Mesodermal cell (in vitro differentiated cells): ENCODE results near the gene HOXB4.
"Not testable (repeated sequence)": the region's sequence is repeated elsewhere in the genome, so short reads cannot be mapped to it uniquely, and the experiment has no call there.

Experiments used
- H3K27ac ChIP-seq: 2 replicates; pipeline ENCODE4 v1.7.0; 2013; ENCODE audit warnings: mild to moderate bottlenecking, low read depth, low read length, moderate library complexity; ENCODE audit not compliant: severe bottlenecking
- H3K36me3 ChIP-seq: 2 replicates; pipeline ENCODE4 v1.7.1; 2013; ENCODE audit warnings: mild to moderate bottlenecking, low read length, moderate library complexity; ENCODE audit not compliant: control insufficient read depth, insufficient read depth
- H3K4me1 ChIP-seq: one replicate; pipeline ENCODE4 v1.7.1; 2013; ENCODE audit warnings: mild to moderate bottlenecking, low read length; ENCODE audit not compliant: insufficient read depth, control insufficient read depth, poor library complexity, severe bottlenecking
- H3K4me3 ChIP-seq: 2 replicates; pipeline ENCODE4 v1.7.0; 2013; ENCODE audit warnings: low read length, control low read depth, mild to moderate bottlenecking; ENCODE audit not compliant: insufficient read depth, poor library complexity, severe bottlenecking; ENCODE audit errors: extremely low read depth
- H3K9me3 ChIP-seq: 2 replicates; pipeline ENCODE4 v1.7.1; 2013; ENCODE audit warnings: mild to moderate bottlenecking, low read length, moderate library complexity; ENCODE audit not compliant: control insufficient read depth
- WGBS, 2 experiments: methylation state at CpG; one replicate each; pipeline ENCODE4 v1.1.5; 2013; ENCODE audit warnings: missing lambda C conversion rate in 2 of 2; ENCODE audit not compliant: insufficient coverage in 2 of 2; 5-methylcytosine and 5-hydroxymethylcytosine counted together

HOXB4 gene

DNA sequence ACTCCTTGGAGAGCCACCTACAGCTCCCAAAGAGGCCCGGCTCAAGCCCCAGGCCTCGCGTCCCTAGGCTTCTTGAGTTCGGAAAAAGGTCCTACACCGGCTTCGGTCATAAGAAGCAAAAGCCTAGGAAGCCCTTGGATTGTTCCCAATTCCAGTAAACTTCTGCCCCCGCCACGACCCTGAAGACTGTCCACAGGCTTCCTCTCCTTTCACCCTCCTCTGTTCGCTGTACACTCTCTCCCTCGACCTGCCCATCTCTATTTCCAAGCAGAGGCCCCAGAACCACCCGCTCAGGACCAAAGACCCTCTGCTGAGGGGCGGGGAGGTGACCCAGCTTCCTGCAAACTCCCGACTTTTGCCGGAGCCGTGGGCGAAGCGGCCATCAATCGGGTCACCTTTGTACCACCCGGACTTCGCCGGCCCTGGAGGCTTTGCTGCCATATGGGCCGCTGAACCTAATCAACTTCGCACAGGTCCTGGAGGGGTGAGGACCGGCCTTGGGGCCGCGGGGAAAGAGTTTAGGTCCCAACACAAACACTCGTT, 36.0 kb downstream of the HOXB4 start:
- H3K36me3 ChIP-seq, result peaks cover 10% of the 10 kb centered on the region
- peak overlapping the region; percentile 83 for H3K27ac ChIP-seq
- 36 to 37% methylated on average over 19 to 22 of the region's 27 CpGs for WGBS, 2 experiments
- H3K4me3 ChIP-seq, result peak overlapping the region; percentile 57
- peaks cover 28% of the 10 kb centered on the region for H3K4me1 ChIP-seq
- no peaks in the 10 kb centered on the region for H3K9me3 ChIP-seq

- H3K36me3 ChIP-seq, result peaks cover 10% of the 10 kb centered on the region
- H3K4me1 ChIP-seq, result peaks cover 23% of the 10 kb centered on the region
- peak overlapping the region; percentile 57 for H3K4me3 ChIP-seq
- H3K9me3 ChIP-seq, result no peaks in the 10 kb centered on the region
- peak overlapping the region; percentile 83 for H3K27ac ChIP-seq
- WGBS, 2 experiments, result 53 to 58% methylated on average over 22 to 26 of the region's 36 CpGs
Measured at GRCh38 chr17:48541577-48542113, 36.5 kb downstream of the HOXB4 start.

GRCh38 chr17:48541036-48541576, 37.0 kb downstream of the HOXB4 start:
- Histone ChIP-seq H3K4me1 (peaks cover 17% of the 10 kb centered on the region), H3K4me3 (peak overlapping the region; percentile 57), H3K36me3 (peaks cover 10% of the 10 kb centered on the region), H3K9me3 (no peaks in the 10 kb centered on the region), H3K27ac (peak overlapping the region; percentile 83)
- WGBS, 2 experiments, result 68 to 83% methylated on average over 6 to 9 of the region's 12 CpGs

DNA sequence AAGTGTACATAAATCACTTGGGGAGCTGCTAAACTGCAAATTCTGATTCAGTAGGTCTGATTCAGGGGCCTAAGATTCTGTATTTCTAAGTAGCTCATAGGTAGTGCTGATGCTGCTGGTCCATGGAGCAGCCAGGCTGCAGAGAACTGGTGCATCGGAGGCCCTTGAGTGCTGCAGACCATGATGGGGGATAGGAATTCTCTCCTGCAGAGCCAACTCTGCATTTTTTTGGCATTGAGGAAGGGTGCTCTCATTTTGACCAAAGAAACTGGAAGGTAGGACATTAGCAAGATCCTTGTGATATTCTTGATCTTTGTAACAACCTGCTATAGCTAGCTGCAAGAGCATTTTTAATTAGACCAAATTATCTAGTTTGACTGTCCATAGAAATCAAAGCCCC, 37.9 kb downstream of the HOXB4 start:
- Histone ChIP-seq H3K36me3 (peaks cover 10% of the 10 kb centered on the region), H3K4me1 (peaks cover 8% of the 10 kb centered on the region), H3K4me3 (no peak overlapping the region), H3K9me3 (no peaks in the 10 kb centered on the region), H3K27ac (peak overlapping the region; percentile 23)
- WGBS, 2 experiments, result 67 to 100% methylated on average over 1 of the region's 1 CpG

DNA sequence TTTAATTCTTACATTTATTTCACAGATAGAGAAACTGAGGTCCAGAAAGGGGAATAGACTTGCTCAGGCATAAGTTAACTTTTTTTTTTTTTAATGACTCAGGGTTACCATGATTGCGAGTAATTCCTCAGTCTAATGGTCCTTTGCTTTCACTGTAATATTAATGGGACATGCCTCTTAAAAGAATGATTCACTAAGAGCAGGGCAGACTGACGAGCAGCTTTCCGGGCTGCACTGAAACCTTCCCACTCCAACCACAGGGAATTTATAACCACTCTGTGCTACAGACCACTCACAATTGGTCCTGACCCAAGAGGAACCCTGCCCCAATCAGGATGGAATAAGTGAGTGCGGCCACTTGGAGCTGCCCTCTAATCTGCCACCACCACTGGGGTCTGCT, 39.0 kb downstream of the HOXB4 start:
- no peak overlapping the region for H3K4me3 ChIP-seq
- H3K27ac ChIP-seq, result no peak overlapping the region
- H3K4me1 ChIP-seq, result peaks cover 3% of the 10 kb centered on the region
- 100% methylated on average over 2 of the region's 4 CpGs for WGBS, 2 experiments
- H3K9me3 ChIP-seq, result no peaks in the 10 kb centered on the region
- H3K36me3 ChIP-seq, result peaks cover 10% of the 10 kb centered on the region

DNA sequence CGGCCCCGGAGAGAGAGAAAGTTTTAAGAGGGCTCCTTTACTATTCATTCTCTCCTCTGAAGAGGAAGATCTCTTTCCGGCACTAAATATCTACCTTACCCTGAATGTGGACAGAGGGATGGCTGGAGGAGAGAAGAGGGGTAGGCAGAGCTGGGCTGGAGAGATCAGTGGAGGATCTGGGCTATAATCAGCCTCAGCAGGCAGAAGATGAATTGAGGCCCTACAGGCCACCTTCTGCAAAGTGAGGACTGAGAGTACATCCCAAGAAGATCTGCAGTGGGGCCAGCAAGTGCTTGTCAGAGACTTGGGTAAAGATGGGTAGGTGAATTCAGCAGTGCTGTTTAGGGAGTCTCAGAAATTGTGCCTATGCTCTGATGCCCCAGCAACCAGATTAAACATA, 40.8 kb downstream of the HOXB4 start:
- WGBS, 2 experiments, result no CpG with 5 or more reads among the region's 3 CpGs
- H3K4me3 ChIP-seq, result no peak overlapping the region
- H3K4me1 ChIP-seq, result peaks cover 3% of the 10 kb centered on the region
- no peaks in the 10 kb centered on the region for H3K9me3 ChIP-seq
- H3K27ac ChIP-seq, result peak overlapping the region; percentile 75
- H3K36me3 ChIP-seq, result peaks cover 4% of the 10 kb centered on the region

- H3K4me1 ChIP-seq, H3K36me3 ChIP-seq, H3K27ac ChIP-seq, H3K9me3 ChIP-seq, H3K4me3 ChIP-seq: not testable (repeated sequence)
- WGBS, 2 experiments, result 90 to 97% methylated on average over 5 to 6 of the region's 9 CpGs
Measured at GRCh38 chr17:48535793-48536559, 42.2 kb downstream of the HOXB4 start.

DNA sequence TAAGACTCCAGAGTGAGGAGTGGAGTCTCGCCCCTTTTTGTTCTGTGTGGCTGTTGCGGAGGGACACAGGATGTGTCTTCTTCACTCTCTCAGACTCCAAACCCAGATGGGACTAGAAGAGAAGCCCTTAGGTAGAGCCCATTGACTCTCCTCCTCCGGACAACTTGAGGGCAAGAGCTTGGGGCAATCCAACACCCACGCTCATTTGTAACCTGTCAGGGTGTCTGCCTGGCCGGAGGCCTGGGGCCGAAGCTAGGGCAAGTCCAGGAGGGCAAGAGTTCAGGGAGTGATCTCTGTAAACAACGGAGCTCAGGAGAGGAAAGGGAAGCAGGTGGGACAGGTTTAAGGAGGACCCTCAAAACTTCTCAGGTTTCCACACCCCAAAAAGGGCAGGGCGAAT, 45.9 kb downstream of the HOXB4 start:
- H3K4me3 ChIP-seq, result no peak overlapping the region
- no peak overlapping the region for H3K27ac ChIP-seq
- H3K4me1 ChIP-seq, result peaks cover 17% of the 10 kb centered on the region
- WGBS, 2 experiments, result 80 to 94% methylated on average over 2 to 4 of the region's 8 CpGs
- H3K9me3 ChIP-seq, result no peaks in the 10 kb centered on the region
- H3K36me3 ChIP-seq, result no peaks in the 10 kb centered on the region

DNA sequence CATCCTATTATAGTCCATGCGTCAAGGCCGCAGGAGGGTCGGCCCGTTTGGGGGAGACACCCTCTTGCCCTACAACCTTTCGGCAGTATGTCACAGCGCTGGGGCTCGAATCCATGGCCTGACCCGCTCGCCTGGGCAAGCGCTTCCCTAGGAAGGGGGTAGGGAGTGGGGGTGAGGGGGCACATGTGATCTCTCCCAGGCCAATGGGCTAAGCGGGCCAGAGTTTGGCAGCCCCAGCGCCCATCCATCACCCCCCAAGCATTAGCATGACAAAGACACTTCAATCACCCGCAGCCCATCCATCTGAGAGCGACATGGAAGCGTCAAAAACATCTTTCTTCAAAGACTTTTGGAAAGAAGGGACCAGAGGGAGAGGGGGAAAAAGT, 47.3 kb downstream of the HOXB4 start, which contains the start of gene HOXB1:
HOXB1 (minus strand) TSS at position 125 of the 386 bp plus-strand sequence; CDS start at position 18, 107 bp downstream.
- Histone ChIP-seq H3K27ac (no peak within 1 kb of the TSS), H3K36me3 (no peaks in the 10 kb centered on the region), H3K4me1 (peaks cover 26% of the 10 kb centered on the region), H3K4me3 (peak within 1 kb of the TSS; percentile 11), H3K9me3 (no peaks in the 10 kb centered on the region)
- 10% methylated on average over 2 of the region's 15 CpGs; no CpG with 5 or more reads in 1 of the 2 experiments for WGBS, 2 experiments

DNA sequence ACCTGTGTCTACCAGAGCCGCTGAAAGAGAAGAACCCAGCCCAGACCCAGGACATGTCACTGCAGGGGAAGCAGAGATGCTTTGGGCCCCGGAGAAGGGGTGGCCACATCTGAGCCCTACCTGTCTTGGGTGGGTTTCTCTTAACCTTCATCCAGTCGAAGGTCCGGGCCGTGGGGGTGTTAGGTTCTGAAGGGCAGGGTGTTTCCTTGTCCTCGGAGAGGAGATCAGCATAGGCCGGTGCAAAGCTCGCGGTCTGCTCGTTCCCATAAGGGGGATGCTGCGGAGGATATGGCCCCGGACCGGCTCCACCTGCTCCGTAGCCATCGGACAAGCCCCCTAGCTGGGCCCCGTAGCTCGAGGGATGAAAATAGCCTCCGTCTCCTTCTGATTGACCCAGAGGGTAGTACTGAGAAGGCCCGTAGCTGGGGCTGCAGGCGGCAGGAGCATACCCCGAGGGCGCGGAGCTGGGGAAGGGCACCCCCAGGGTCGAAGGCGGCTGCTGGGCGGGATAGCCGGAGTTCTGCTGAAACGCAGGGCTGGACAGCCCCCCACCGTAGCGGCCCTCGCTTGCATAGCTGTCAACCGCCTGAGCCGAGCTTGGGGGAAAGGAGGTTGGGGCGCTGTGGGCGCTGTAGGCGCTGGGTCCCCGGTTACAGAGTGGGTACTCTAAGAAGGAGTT, 47.8 kb downstream of the HOXB4 start:
- H3K4me1 ChIP-seq, result peaks cover 26% of the 10 kb centered on the region
- no peaks in the 10 kb centered on the region for H3K9me3 ChIP-seq
- H3K27ac ChIP-seq, result no peak overlapping the region
- H3K36me3 ChIP-seq, result no peaks in the 10 kb centered on the region
- H3K4me3 ChIP-seq, result peak overlapping the region; percentile 11
- WGBS, 2 experiments, result 35 to 46% methylated on average over 35 to 37 of the region's 37 CpGs
